Upper lobe of right lung (tissue), 1 donor: ENCODE data around the gene ELOVL4. TPM values are rescaled to one million over a fixed set of nuclear protein-coding genes. Genes with fewer than 3 reads are reported as not detected.

Experiments used
- ATAC-seq: fragments of 200-7000 bp; cut with Tn5 transposase; one replicate; pipeline ENCODE4 v1.9.1; 2020; ENCODE audit warnings: mild to moderate bottlenecking, moderate library complexity
- DNase-seq: peaks from one replicate; pipeline ENCODE4 v3.0.0-alpha.2; 2020
- H3K27ac ChIP-seq: fragments of 200-600 bp; one replicate; pipeline ENCODE4 v1.8.0; 2022
- H3K27me3 ChIP-seq: fragments of 200-600 bp; one replicate; pipeline ENCODE4 v1.8.0; 2022; ENCODE audit warnings: mild to moderate bottlenecking
- H3K36me3 ChIP-seq: fragments of 200-600 bp; one replicate; pipeline ENCODE4 v1.8.0; 2022
- H3K4me1 ChIP-seq: fragments of 200-600 bp; one replicate; pipeline ENCODE4 v1.8.0; 2022
- H3K4me3 ChIP-seq: fragments of 200-600 bp; one replicate; pipeline ENCODE4 v1.8.0; 2022; ENCODE audit warnings: mild to moderate bottlenecking
- H3K9me3 ChIP-seq: fragments of 200-600 bp; one replicate; pipeline ENCODE4 v1.8.0; 2022
- CTCF ChIP-seq: fragments of 200-600 bp; IDR thresholded peaks from one replicate; pipeline ENCODE4 v1.8.0; 2022; ENCODE audit warnings: antibody characterized with exemption
- intact Hi-C: fragments of 100-400 bp; cut with DNase I; formaldehyde crosslinking; loops from one replicate; pipeline ENCODE4 v1.11.0; 2022
- long read RNA-seq: library from polyadenylated mRNA; unstranded; transcript quantifications from one replicate; pipeline ENCODE4 v2.0.0, GENCODE V29; 2021
- total RNA-seq: library from RNA; stranded (reverse); fragmentation: NEBNext Ultra II Directional; extraction: Animal tissue kit (Norgen Biotek cat#: 25700); gene quantifications from one replicate; pipeline ENCODE4 v1.2.1, GENCODE V29; 2021
- donor health status: DM: no; HTN: yes; CAD: no; lungs with severe emphysema.

ELOVL4 gene
- 0.17 TPM for total RNA-seq
- long read RNA-seq = 0 reads

GRCh38 chr6:79947191-79948186, at the start of gene ELOVL4:
Gene ELOVL4 (minus strand): TSS chr6:79947553. CDS start chr6:79947279, 274 bp downstream.
- intact Hi-C loops = no loop called here
- peak within 1 kb of the TSS; percentile 47 for H3K4me3 ChIP-seq
- no peak for TF ChIP-seq CTCF
- H3K27me3 ChIP-seq = peaks cover 50% of the 10 kb centered on the region
- DNase-seq (peak; percentile 71), ATAC-seq (peak; percentile 75)
- H3K9me3 ChIP-seq = no peaks in the 10 kb centered on the region
- no peaks in the 10 kb centered on the region for H3K36me3 ChIP-seq
- no peak within 1 kb of the TSS for H3K27ac ChIP-seq
- H3K4me1 ChIP-seq = peaks cover 8% of the 10 kb centered on the region

- no peak for TF ChIP-seq CTCF
- no peaks in the 10 kb centered on the region for H3K9me3 ChIP-seq
- no peaks in the 10 kb centered on the region for H3K27me3 ChIP-seq
- H3K36me3 ChIP-seq = no peaks in the 10 kb centered on the region
- ATAC-seq = no peak
- intact Hi-C loops = no loop called here
- H3K4me3 ChIP-seq = no peak overlapping the region
- no peak overlapping the region for H3K27ac ChIP-seq
- no peak for DNase-seq
- H3K4me1 ChIP-seq = no peaks in the 10 kb centered on the region
These were observed 46.6 kb upstream of the ELOVL4 start for GRCh38 chr6:79993911-79994309.

GRCh38 chr6:79993012-79993910, 45.9 kb upstream of the ELOVL4 start:
- no peaks in the 10 kb centered on the region for H3K9me3 ChIP-seq
- DNase-seq (no peak), ATAC-seq (no peak)
- H3K36me3 ChIP-seq = no peaks in the 10 kb centered on the region
- TF ChIP-seq CTCF = no peak
- no peak overlapping the region for H3K4me3 ChIP-seq
- H3K4me1 ChIP-seq = no peaks in the 10 kb centered on the region
- intact Hi-C loops = no loop called here
- H3K27ac ChIP-seq = no peak overlapping the region
- no peaks in the 10 kb centered on the region for H3K27me3 ChIP-seq

- Histone ChIP-seq H3K4me1 (no peaks in the 10 kb centered on the region), H3K36me3 (no peaks in the 10 kb centered on the region), H3K27me3 (no peaks in the 10 kb centered on the region), H3K9me3 (no peaks in the 10 kb centered on the region), H3K4me3 (no peak overlapping the region), H3K27ac (no peak overlapping the region)
- no peak for ATAC-seq
- intact Hi-C loops = no loop called here
- TF ChIP-seq CTCF = no peak
- DNase-seq = no peak
These were observed 42.3 kb upstream of the ELOVL4 start for GRCh38 chr6:79989641-79990040.

- no peak for DNase-seq
- no peak for ATAC-seq
- Histone ChIP-seq H3K4me3 (no peak overlapping the region), H3K27me3 (no peaks in the 10 kb centered on the region), H3K4me1 (no peaks in the 10 kb centered on the region), H3K9me3 (no peaks in the 10 kb centered on the region), H3K36me3 (no peaks in the 10 kb centered on the region), H3K27ac (no peak overlapping the region)
- intact Hi-C loops = no loop called here
- TF ChIP-seq CTCF = no peak
These were observed 37.8 kb upstream of the ELOVL4 start for GRCh38 chr6:79985128-79985527.
